Activated CD4-positive, alpha-beta T cell treated with anti-CD3 and anti-CD28 coated beads, Interleukin-2, amount 50 U/mL, for 16 hours (primary cell): ENCODE results near the gene MT1B.
"Not testable (repeated sequence)": the region's sequence is repeated elsewhere in the genome, so short reads cannot be mapped to it uniquely, and the experiment has no call there.

Source experiments
- DNase-seq: peaks from one replicate; pipeline ENCODE4 v3.0.0-alpha.2; 2020

The MT1B gene

DNA sequence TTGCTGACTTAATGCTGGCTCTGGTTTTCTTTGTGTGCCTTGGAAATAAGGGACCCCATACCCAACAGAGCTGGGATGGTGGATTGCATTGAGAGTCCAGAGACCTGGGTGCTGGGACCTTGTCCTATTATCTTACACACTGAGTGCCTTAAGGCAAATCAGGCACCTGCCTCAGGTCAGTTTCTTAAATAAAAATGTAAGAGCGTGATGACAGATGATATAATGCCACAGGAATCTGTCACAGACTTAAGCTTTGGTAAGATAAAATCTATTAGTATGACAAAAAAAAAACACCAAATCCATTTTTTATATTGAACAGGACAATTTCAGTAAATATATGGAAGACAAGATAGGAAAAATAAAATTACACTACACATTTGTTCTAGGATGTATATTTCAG is 11.6 kb upstream of the MT1B start:
- DNase-seq, result no peak

DNA sequence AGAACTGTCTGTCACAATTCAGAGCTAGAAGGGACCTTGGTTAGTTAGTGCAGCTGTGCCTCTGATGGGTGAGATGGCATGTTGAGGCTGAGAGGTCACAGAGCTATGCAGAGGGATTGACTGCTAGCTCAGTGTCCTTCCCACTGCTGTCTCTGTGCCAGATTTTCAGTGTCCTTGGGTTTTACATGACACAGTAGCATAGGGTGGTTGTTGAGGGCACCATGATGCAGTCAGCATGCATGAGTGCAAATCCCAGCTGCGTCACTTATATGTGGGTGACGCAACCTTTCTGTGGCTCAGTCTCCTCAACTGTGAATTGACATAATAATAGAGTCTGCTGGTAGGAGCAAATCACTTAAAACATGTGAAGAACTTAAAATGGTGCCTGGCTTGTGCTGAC is 10.5 kb upstream of the MT1B start:
- no peak for DNase-seq

DNA sequence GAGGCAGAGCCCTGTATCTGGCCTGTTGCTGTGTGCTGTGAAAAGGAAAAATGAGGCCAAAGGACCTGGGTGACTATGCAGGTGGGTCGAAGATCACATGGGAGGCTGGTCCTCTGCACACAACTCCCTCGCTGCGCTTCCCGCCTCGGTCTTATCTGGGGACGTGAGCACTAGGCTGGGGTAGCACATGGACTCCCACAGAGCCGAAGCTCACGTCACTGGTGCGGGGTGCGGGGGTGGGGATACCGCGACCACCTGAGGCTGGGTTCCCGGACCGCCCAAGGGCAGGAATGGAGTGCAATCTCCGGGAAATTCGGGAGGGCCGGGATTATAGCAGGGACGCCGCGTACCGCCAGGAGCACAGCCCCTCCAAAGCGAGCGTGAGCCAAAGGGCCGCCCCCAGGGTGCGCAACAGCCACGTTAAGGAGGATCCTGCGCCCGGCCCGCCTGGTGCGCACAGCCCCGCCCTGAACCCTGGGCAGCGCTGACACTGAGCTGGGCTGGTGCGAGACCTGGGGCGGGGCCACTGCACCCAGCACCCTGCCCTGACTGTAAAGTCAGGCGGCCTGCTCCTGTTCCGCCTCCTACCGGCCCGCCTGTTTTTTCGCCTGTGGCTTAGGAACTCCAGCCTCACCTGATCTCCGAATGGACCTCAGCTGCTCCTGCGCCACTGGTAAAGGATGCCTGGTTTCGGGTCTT is 8.5 kb upstream of the MT1B start:
- DNase-seq, result peak; percentile 78

DNA sequence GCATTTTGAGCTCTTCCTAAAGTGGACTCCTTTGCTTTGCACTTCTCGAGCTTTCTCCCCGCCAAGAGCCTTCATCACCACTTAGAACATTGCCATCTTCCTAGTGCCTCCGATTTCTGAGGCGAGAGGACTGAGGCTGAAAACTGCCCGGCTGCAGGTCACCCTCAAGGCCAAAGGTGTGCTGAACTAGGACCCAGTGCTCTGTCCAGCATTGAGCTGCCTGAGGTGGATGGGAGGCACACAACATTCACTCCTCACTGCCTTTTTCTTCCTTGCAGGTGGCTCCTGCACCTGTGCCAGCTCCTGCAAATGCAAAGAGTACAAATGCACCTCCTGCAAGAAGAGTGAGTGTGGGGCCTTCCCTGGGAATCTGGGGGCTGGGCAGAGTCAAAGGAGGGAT is 7.9 kb upstream of the MT1B start:
- no peak for DNase-seq

DNA sequence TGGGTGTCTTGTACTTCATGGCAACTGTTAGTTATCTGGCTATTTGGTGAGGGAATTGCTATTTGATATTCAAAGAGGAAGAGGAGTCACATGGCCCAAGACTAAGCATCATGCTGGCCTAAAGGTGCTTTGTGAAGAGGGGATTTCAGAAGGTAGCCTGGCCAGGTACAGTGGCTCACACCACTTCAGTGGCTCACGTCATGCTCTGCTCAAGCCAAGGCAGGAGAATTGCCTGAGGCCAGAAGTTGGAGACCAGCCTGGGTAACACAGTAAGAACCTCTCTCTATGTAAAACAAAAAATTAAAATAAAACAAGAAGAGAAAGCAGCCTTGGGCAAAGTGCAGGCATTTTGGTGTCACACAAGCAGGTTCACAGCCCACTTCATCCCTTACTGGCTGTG is 6.4 kb upstream of the MT1B start:
- DNase-seq, result no peak

DNA sequence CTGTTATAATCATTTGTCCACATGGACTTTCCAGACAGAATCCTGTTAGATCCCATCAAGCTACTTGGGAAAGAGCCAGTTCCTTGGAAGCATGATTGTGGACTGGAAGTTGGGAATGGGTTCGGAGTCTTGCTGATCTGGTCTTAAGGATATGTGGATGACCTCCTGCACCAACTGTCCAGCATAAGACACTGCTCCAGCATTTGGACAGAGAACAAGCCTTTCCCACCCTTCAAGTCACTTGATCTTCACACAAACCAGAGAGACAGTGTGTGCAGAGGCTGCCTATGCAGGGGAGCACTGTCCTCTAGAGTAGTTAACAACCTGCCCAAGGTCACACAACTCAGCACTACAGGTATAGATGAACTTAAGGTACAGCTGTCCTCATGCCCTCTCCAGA is 5.8 kb upstream of the MT1B start:
- DNase-seq, result no peak

DNA sequence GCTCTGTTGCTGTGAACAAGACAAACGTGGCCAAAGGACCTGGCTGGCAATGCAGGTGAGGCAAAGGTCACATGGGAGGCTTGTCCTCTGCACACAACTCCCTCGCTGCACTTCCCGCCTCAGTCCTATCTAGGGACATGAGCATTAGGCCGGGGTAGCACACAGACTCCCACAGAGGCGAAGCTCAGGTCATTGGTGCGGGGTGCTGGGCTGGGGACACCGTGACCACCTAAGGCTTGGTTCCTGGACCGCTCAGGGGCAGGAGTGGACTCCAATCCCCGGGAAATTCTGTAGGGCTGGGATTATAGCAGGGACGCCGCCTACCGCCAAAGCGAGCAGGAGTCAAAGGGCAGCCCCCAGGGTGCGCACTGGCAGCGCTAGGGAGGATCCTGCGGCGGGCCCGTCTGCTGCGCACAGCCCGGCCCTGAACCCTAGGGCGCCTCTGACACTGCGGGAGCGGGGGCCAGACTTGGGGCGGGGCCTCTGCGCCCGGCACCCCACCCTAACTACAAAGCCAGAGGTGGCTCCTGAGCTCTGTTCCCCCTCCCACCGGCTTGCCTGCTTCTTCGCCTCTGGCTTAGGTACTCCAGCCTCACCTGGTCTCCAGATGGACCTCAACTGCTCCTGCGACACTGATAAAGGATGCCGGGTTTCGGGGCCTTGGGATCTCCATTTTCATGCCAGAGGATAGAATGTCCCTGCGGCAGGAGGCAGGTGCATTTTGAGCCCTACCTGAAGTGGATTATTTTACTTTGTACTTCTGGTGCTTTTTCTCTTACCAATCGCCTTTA is 3.9 kb upstream of the MT1B start:
- DNase-seq, result no peak

DNA sequence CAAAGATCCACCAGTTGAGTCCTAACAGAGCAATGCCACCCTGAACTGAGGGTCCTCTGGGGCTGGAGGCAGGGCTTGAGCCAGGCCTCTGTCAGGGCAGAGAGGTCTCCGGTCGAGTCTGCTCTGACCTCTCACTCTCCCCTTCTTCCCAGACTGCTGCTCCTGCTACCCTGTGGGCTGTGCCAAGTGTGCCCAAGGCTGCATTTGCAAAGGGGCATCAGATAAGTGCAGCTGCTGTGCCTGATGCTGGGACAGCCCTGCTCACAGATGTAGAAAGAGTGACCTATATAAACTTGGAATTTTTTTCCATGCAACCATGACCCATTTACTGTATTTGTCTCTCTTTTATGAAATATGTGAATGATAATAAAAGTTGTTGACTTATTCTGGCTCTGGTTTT is 2.4 kb upstream of the MT1B start:
- no peak for DNase-seq

DNA sequence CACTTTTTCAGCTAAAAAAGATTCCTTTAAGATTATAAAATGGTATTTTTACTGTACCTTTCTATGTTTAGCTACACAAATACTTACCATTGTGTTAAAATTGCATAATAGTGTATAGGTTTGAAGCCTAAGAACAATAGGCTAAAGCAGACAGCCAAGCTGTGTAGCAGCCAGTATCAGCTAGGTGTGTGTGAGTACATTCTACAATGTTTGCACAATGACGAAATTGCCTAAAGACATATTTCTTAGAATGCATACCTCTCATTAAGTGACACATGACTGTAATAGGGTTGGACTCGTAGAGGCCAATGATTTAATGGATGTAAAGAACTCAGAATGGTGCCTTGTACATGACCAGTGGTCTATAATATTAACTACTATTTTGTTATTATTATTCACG is 1.9 kb upstream of the MT1B start:
- no peak for DNase-seq

DNA sequence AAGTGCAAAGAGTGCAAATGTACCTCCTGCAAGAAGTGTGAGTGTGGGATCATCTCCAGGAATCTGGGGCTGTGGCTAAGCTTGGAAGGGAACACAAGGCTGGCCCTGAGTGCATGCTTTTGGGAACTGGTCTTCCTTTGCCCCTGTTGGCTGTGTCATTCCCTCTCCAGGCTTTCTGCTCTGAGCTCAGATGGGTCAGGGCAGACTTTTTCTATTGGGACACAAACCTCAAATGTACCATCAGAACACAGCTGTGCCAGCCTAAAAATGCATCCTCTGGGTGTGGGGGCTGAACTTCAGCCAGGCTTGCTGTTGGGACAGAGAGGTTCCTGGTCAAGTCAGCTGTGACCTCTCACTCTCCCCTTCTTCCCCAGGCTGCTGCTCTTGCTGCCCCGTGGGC is 914 bp downstream of the MT1B start:
- no peak for DNase-seq

DNA sequence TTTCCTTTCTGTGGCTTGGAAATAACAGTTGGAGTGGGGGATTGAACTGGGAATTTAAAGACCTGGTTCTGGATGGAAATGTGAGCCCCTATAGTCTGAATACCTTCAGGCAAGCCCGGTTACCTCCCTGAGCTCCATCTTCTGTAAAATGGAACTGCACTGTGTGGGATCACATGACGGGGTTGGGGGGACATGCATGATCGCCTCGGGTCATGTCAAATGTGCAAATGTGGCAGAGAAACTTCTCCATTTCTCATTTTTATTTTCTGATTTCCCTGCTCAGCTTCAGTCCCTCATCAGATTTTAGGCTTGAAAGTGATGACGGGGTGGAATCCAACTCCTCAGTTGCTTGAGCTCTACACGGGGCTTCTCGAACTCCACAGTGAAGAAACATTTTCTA is 1.5 kb downstream of the MT1B start:
- no peak for DNase-seq

DNA sequence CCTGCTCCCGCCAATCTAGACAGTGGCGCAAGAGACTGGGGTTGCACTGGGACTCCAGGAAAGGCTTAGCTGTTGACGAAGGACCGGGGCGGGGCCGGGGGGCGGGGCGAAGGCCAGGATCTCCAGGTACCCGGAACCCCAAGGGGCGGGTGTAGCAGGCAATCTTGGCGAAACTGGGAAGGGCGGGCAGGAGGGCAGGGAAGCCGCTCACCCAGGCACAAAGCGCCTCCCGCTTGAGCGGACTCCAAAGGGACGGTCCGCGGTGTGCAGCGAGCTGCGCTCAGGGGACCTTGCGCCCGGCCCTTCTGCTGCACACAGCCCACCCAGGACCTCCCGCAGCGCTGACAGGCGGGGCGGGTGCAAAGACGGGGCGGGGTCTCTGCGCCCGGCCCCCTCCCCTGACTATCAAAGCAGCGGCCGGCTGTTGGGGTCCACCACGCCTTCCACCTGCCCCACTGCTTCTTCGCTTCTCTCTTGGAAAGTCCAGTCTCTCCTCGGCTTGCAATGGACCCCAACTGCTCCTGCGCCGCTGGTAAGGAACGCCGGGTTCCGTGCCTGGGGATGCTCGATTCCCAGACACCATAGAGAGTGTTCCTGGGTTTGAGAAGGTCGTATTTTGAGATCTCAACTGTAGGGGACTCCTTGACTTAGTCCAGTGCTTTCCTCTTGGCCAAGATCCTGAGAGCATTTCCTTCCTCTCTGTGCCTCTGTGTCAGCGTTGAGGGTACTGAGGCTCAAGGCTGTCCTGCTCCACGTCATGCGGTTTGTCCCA is 6.1 kb downstream of the MT1B start, which contains the start of gene MT1F:
Gene MT1F (plus strand): TSS at position 405 of the 772 bp plus-strand sequence. CDS start 100 bp downstream, at position 505.
- DNase-seq, result peak; percentile 54

DNA sequence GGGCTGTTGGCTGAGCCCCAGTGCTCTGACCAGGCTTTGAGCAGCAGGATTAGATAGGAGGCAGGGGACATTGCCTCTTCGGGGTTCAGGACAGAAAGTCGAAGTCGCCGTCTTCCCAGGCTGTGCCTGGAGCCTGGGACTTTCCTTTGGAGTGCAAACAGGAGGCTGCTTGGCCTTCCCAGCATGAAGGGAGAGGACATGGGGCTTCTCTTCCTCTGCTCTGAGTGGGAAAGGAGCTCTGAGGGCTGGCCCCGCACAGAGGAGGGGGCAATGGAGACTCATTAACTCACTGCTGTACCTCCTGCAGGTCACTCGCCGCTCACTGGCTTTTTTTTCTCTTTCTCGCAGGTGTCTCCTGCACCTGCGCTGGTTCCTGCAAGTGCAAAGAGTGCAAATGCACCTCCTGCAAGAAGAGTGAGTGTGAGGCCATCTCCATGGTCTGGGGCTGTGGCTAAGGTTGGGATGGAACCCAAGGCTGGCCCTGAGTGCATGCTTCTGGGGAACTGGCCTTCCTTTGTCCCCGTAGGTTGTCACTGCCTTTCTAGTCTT is 6.7 kb downstream of the MT1B start:
- DNase-seq, result no peak

DNA sequence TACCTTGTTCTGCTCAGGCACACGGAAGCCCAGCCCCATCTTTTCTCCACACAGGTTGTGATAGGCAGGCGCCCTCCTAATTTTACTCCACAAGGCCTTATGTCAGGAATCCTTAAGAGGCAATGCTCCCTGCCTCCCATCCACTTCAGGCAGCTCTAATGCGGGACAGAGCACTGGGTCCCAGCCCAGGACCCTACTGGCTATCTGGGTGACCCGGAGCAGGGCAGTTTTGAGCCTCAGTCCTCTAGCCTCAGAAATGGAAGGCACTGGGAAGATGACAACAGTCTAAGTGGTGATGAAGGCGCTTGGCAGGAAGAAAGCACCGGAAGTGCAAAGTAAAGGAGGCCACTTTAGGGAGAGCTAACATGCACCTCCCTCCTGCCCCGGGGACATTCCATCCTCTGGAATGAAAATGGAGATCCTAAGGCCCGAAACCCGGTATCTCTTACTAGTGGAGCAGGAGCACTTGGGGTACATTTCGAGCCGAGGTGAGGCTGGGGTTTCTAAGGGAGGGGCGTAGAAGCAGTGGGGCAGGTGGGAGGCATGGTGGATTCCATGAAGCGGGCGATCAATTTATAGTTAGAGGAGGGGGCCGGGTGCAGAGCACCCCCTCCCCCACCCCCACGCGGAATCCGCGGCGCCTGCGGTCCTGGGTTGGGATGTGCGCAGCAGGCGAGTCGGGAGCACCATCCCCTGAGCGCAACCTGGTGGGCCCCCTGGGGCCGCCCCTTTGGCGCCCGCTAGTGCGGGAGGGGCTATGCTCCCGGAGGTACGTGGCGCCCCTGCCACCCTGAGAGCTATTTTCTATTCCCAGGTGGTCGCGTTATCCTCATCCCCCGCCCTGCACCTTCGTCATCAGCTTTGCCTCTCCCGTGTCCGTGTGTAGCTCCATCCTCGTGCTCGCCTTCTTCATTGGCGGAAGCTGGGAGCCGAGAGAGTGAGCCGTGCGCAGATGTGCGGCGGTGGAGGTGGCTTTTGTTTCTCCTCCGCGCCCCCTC is 11.0 kb downstream of the MT1B start:
- DNase-seq, result no peak

DNA sequence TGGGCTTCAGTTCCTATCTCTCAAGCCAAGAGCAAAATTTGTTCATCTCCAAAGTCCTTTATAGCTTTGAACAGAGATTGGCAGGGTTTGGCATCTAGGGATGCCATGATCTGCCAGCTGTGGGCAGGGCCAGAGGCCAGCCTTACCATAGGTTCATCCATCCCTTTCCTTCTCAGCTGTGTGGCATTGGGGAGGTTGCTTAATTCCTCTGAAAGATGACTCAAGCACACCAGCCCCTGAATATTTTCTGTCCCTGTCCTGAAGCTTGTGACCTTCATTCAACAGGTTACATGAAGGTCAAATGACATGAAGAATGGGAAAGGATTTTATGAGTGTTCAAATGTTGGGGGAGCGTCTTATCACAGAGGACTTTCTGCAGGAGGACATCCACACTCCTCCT is 12.8 kb downstream of the MT1B start:
- DNase-seq, result no peak

DNA sequence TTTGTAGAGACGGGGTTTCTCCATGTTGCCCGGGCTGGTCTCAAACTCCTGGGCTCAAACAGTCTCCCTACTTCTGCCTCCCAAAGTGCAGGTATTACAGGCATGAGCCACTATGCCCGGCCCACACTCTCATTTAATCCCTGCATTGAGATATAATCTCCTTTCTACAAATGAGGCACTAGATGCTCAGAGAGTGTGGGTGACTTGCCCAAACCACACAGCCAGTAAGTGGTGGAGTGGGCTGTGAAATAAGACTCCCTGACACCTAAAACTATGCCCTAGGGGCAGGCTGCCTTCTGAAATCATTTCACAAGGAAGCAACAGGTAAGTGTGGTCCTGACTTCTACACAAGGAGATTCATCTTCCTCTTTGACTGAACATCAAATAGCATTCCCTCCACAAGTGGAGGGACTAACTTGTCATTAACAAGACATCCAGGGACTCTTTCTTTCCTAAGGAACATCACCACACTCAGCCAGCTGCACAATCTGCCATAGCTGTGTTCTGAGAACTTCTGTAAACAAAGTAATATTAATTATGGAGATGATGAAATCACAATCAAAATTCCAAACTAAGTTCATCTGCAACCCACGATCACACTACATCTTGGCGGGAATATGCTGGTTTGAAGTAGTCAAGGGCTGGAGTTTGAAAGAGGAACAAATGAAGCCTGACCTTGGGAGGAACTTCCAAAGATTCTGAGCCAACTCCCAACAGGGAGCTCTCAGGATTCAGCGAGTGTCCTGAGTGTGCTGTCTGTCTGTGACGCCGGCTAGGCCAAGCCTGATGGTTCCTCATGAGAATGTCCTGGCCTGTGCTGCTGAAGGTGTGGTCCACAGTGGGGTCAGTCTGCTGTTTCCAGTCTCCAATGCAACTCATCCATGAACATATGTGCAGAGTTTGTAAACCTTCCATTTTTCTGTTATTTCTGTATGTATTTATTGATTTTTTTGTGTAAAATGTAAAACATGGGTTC is 13.9 kb downstream of the MT1B start:
- DNase-seq, result not testable (repeated sequence)

DNA sequence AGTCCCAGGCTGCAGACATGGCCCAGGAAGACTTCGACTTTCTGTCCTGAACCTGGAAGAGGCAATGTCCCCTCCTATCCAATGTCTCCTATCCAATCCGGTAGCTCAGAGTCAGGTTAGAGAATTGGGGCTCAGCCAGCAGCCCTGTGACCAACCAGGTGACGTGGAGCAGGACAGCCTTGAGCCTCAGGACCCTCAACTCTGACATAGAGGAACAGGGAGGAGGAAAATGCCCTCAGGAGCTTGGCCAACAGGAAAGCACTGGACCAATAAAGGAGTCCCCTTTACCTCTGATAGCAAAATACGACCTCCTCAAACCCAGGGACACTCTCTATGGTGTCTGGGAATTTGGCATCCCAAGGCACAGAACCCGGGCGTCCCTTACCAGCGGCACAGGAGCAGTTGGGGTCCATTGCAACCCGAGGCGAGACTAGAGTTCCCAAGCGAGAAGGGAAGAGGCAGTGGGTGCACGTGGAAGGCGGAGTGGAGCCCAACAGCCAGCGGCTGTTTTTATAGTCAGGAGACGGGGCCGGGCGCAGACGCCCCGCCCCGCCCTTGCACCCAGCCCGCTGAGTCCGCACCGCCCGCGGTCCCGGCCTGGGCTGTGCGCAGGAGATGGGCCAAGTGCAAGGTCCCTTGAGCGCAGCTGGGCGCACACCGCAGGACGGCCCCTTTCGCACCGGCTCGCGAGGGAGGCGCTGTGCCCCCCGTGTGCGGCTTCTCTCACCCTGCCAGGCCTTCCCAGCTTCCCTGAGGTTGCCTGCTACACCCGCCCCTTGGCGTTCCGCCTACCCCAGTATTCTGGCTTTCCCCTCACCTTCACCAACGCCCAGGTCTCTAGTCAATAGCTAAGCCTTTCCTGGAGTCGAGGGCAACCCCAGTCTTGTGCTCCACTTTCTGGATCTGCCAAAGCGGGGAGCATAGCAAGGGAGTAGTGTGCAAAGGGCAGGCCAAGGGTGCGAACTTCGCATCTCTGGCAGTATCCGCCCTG is 16.2 kb downstream of the MT1B start, which contains the start of gene MT1G:
Gene MT1G (minus strand): TSS at position 485 of the 991 bp plus-strand sequence. CDS start 72 bp downstream, at position 413.
- DNase-seq, result peak; percentile 60

DNA sequence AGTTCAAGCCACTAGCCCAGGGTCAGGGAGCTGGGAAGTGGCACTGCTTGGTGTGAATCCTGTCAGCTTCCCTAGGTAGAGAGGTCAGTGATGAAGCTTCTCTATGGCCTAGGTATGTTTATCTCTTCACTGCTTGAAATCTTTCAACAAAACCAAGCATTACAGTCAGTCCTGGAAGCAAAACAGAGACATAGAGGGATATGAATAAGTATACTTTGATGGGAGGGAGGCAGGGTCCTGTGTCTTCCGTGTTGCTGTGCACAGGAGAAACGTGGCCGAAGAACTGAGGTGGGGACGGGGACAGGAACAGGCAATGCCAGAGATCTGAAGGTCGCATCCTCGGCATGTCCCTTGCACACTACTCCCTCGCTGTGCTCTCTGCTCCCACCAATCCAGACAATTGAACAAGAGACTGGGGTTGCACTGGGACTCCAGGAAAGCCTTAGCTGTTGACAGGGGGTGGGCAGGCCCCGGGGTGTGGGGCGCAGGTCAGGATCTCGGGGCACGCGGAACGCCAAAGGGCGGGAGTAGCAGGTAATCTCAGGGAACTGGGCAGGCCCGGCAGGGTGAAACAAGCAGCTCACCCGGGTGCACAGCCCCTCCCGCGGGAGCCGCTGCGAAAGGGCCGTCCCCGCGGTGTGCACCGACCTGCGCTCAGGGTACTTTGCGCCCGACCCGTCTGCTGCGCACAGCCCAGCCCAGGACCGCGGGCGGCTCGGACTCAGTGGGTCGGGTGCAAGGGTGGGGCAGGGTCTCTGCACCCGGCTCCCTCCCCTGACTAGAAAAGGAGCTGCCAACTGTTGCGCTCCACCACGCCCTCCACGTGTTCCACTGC is 17.5 kb downstream of the MT1B start, which contains the start of gene MT1H:
Gene MT1H (plus strand): TSS at position 810 of the 835 bp plus-strand sequence. CDS start 71 bp downstream, outside the sequence.
- DNase-seq, result peak; percentile 23
